ENCODE measurements around the gene MSMO1. TPM values are rescaled to one million over a fixed set of nuclear protein-coding genes. Genes with fewer than 3 reads are reported as not detected.

The MSMO1 gene
- total and polyA plus RNA-seq, 2 of the 8 experiments (the other 6 are each of a cell fraction or from before 2014, with no cell fraction given) = 79.8 to 109 TPM

DNA sequence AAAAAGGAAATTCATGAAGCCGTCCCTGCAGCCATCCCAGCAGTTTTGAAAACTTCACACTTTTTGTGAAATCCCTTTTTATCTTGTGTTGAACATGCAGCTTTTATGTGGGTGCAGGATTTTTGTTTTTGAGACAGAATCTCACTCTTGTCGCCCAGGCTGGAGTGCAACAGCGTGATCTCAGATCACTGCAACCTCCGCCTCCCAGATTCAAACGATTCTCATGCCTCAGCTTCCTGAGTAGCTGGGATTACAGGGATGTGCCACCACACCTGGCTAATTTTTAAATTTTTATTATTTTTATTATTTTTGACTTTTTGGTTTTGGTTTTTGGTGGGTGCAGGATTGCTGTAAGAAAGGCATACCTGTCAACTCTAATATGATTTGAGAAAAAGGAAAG is 8.0 kb upstream of the MSMO1 start:
- Histone ChIP-seq H3K4ac (replicated peaks; ENCODE audit: insufficient read length, low read depth, low read length) (no peak overlapping the region), H2BK5ac (ENCODE audit: low read depth, low read length) (no peak overlapping the region), H2BK120ac (replicated peaks; ENCODE audit: low read depth, low read length) (no peak overlapping the region), H3K4me1 (replicated peaks in 1 of 4; ENCODE audit: control insufficient read depth in 3 of 4, insufficient read depth in 4 of 4, low read length in 3 of 4) (no peaks in the 10 kb centered on the region), H3K4me2 (ENCODE audit: insufficient read depth in 1 of 2, low read depth in 2 of 2, low read length in 2 of 2) (no peak overlapping the region), H3K23ac (ENCODE audit: insufficient read length) (no peak overlapping the region), H4K20me1 (replicated peaks in 1 of 2; ENCODE audit: control insufficient read depth in 1 of 2, insufficient read depth in 2 of 2, low read length in 2 of 2) (no peaks in the 10 kb centered on the region), H3K79me1 (ENCODE audit: low read depth, low read length) (no peaks in the 10 kb centered on the region), H3K27me3 (replicated peaks in 1 of 4; ENCODE audit: control insufficient read depth in 3 of 4, extremely low read depth in 1 of 4, insufficient read depth in 3 of 4, low read length in 3 of 4) (no peaks in the 10 kb centered on the region), H3K9ac (replicated peaks in 1 of 4; ENCODE audit: extremely low read depth in 1 of 4, low read depth in 3 of 4, low read length in 3 of 4) (no peak overlapping the region), H4K8ac (ENCODE audit: extremely low read depth, insufficient read depth, low read length) (no peak overlapping the region), H3K23me2 (ENCODE audit: low read depth, low read length) (no peaks in the 10 kb centered on the region), H2BK20ac (ENCODE audit: low read length) (no peak overlapping the region), H3K4me3 (ENCODE audit: extremely low read depth in 1 of 4, insufficient read depth in 2 of 4, low read depth in 3 of 4, low read length in 4 of 4) (no peak overlapping the region), H4K91ac (replicated peaks; ENCODE audit: insufficient read length, low read length) (no peak overlapping the region), H3K9me3 (ENCODE audit: insufficient read depth in 2 of 2, low read depth in 1 of 2, low read length in 1 of 2) (no peaks in the 10 kb centered on the region), H2AFZ (ENCODE audit: low read length) (no peak overlapping the region), H3K36me3 (ENCODE audit: control insufficient read depth in 2 of 4, insufficient read depth in 4 of 4, low read length in 3 of 4) (no peaks in the 10 kb centered on the region; a peak in 1 of 8 replicates), H2BK15ac (ENCODE audit: low read length) (no peak overlapping the region), H3K27ac (ENCODE audit: low read depth, low read length) (no peak overlapping the region), H3K14ac (ENCODE audit: insufficient read length) (no peak overlapping the region), H2BK12ac (ENCODE audit: low read depth, low read length) (no peak overlapping the region), H4K5ac (ENCODE audit: insufficient read length, low read depth, low read length) (no peak overlapping the region), H3K18ac (ENCODE audit: extremely low read depth, low read length) (no peak overlapping the region), H2AK5ac (ENCODE audit: low read depth, low read length) (no peak overlapping the region), H3K56ac (replicated peaks; ENCODE audit: insufficient read length, low read depth, low read length) (no peak overlapping the region), H3K79me2 (ENCODE audit: control insufficient read depth in 1 of 2, insufficient read depth in 2 of 2, low read length in 2 of 2) (no peaks in the 10 kb centered on the region)
- DNase-seq (ENCODE audit: low read depth in 1 of 2, low spot score in 2 of 2) = no peak
- ChIA-PET CTCF (ENCODE audit: partially characterized antibody) (interaction anchor here (1.0 to 1.3 kb wide), 3 partner anchors 9 to 188 kb away, joined by 3 read pairs; no protein-coding TSS in a partner anchor), POLR2A (ENCODE audit: partially characterized antibody) (interaction anchor here (1.2 kb wide), 1 partner anchor 8 kb away, joined by 4 read pairs; the partner anchor contains the start of gene MSMO1)
- 89% methylated on average over 5 of the region's 5 CpGs; no CpG with 5 or more reads in 1 of the 2 experiments for WGBS, 2 experiments (ENCODE audit: extremely low coverage in 1 of 2, insufficient coverage in 1 of 2, insufficient read length in 1 of 2, insufficient replicate concordance in 2 of 2, low coverage in 1 of 2, low lambda C conversion rate in 2 of 2, missing lambda C conversion rate in 1 of 2)
- no peak for FAIRE-seq
- TF ChIP-seq NANOG (IDR thresholded peaks at IDR 0.05; ENCODE audit: insufficient read depth, low read depth, low read length, poor library complexity, severe bottlenecking) (no peak), SAP30 (IDR thresholded peaks at IDR 0.05; ENCODE audit: insufficient read depth, insufficient replicate concordance, low read length) (no peak), ZNF274 (IDR thresholded peaks at IDR 0.05; ENCODE audit: borderline replicate concordance, extremely low read depth, low read length) (no peak), GTF2F1 (IDR thresholded peaks at IDR 0.05; ENCODE audit: borderline replicate concordance, low read depth, low read length) (no peak), EGR1 (IDR thresholded peaks at IDR 0.05; ENCODE audit: borderline replicate concordance, low read depth, low read length) (no peak), RNF2 (IDR thresholded peaks at IDR 0.05; ENCODE audit: borderline replicate concordance, low read depth, low read length, missing control alignments, poor library complexity, severe bottlenecking) (no peak), ASH2L (IDR thresholded peaks at IDR 0.05; ENCODE audit: low read length) (no peak)
